ENCODE data around the gene MACROH2A2.
"Not testable (repeated sequence)": the region's sequence is repeated elsewhere in the genome, so short reads cannot be mapped to it uniquely, and the experiment has no call there.

MACROH2A2 gene

GRCh38 chr10:70132098-70133029, 79.7 kb downstream of the MACROH2A2 start, which contains the start of gene AIFM2:
AIFM2 (minus strand) TSS chr10:70132825; CDS start chr10:70124084, 8,741 bp downstream.
- DNase-seq = no peak

GRCh38 chr10:70135046-70135445, 82.4 kb downstream of the MACROH2A2 start:
- no peak for DNase-seq

DNA sequence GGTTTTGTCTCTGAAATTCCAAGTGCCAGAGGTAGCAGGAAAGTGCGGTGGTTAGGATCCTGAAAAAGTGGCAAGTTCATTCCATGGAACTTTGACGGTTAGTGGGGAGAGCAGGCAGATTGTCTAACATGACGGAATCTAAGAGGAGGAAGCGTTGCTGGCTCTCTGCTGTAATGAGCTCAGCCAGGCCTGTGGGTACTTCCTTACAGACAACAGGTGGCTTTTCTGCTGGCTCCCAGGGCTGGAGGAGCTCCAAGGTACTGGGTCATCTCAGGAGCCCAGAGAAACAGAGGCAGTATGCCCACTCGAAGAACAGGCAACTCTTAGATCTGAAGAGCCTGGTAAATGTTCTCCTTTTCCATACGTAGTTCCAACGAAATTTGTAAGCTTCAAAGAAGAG, 83.0 kb downstream of the MACROH2A2 start:
- no peak for DNase-seq

GRCh38 chr10:70137135-70137534, 84.5 kb downstream of the MACROH2A2 start:
- no peak for DNase-seq

DNA sequence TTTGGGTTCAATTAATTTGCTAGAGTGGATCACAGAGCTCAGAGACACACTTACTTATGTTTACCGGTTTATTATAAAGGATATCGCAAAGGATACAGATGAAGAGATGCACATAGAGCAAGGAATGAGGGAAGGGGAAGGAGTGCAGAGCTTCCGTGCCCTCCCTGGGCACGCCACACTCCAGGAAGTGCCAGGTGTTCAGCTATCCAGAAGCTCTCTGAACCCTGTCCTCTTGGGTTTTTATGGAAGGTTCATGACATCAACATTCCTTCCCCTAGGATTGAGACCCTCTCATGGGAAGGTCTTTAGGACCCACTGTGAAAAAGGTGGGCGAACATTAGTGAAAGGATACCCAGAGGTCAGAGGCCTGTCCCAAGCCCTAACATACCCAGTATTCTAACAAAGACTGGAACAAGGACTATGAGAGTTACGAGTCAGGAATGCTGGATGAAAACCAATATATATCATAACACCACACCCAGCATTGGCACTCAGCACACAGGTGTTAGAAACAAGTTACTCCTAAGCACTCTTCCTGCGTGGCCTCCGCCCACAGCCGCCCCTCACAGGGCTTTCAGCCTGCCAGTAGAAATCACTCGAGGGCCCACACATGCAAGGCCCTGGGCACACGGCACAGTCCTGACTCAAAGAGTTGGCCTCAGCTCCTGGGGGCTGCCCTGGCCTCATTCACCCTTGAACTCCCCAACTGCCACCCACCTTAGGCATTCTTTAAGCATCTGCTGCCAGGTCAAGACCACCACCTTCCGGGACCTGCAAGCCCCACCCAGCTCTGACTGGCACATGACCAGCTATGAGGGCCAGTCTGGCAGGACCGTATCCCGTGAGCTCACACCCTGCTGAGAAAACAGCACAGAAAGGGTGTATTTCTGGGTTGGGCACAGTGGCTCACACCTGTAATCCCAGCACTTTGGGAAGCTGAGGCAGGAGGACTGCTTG, 85.6 kb downstream of the MACROH2A2 start:
- no peak for DNase-seq

DNA sequence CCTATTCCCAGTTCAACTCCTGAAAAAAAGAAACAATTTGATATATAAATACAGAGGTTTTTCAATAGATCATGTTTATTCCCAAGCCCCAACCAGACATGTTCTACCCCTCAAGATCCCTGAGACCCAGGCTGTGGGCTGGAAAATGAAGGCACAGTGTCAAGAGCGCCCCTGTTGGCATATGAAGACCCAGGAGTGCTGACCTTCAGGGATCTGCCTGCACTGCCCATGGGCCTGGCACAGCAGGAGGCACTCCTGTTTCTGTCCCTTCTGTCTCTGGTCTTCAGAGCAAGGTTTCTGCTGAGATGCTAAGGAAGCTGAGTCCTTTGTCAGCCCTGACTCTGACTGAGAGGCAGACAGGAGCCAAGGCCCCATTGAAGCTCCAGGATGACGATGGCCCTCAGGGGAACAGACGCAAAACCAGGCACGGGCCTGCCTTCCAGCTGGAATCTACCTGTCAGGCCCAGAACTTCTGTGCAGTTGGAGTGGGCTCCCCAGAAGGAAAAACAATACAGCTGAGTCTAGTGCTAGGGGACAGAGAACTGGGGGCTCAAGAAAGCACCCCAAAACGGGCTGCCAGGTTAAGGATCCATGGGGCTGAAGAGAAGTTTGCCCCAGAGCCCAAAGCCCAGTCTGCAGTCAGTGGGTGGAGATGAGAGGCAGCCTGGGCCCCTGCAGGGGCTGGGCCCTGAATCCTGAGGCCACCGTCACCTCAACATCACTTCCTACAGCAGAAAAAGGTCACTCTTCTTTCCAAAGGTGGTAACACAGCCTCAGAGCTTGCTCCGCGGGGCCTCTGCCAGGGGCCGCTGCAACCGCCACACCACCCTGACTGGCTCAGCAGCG, 86.7 kb downstream of the MACROH2A2 start:
- no peak for DNase-seq

GRCh38 chr10:70139997-70140250, 87.3 kb downstream of the MACROH2A2 start:
- DNase-seq = no peak

GRCh38 chr10:70140297-70140696, 87.7 kb downstream of the MACROH2A2 start:
- no peak for DNase-seq

DNA sequence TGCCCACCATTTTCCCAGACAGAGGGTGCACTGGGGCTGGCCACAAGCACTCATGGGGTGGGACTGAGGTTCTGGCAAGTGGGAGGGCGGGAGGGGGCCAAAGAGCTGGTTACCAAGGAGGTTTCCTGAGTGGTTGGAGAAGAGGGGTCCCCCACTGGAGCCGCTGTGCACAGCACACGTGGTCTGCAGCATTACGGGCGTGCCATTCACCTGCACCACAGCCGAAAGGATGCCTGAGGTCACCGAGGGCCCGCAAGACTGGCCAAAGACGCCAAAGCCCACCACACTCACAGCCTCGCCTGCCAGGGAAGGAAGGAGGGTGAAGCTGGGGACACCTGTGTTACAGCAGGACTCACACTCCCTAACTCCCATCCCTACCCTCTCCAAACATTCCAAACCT, 89.9 kb downstream of the MACROH2A2 start:
- DNase-seq = no peak

DNA sequence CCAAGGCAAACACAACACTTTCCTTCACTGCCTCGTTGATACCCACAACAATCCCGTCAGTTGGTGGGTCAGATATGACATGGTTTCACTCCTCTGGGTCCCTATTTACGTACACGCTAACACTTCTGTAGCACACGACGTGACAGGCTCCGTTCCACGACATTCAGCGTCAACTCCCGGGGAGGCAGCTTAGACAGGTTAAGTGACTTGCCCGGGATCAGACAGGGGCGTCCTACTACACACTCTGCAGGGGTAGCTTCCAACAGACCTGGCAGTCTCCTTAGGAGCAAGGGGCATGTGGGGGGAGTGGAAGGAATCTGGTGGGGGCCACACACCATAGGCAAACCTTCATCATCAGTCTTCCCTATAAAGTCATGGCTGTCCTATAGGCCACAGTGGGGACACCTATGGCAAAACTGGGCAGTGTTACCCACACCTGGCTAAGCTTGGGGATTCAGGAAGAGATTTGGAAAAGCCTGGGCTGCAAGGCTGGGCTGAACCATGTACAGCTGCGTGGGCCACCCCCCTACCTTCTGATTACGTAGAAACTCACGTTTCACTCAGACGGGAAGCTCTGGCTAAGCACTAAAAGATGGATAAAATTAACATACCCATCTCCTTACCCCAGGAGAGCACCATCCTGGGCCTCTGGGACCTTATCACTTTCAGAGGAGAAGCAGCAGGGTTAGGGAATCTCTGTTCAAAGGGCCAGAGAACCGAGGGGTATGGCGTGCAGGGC, 91.9 kb downstream of the MACROH2A2 start:
- DNase-seq = no peak

GRCh38 chr10:70145166-70145665, 92.6 kb downstream of the MACROH2A2 start:
- DNase-seq = no peak

GRCh38 chr10:70145666-70146488, 93.2 kb downstream of the MACROH2A2 start:
- peak; percentile 58 for DNase-seq

DNA sequence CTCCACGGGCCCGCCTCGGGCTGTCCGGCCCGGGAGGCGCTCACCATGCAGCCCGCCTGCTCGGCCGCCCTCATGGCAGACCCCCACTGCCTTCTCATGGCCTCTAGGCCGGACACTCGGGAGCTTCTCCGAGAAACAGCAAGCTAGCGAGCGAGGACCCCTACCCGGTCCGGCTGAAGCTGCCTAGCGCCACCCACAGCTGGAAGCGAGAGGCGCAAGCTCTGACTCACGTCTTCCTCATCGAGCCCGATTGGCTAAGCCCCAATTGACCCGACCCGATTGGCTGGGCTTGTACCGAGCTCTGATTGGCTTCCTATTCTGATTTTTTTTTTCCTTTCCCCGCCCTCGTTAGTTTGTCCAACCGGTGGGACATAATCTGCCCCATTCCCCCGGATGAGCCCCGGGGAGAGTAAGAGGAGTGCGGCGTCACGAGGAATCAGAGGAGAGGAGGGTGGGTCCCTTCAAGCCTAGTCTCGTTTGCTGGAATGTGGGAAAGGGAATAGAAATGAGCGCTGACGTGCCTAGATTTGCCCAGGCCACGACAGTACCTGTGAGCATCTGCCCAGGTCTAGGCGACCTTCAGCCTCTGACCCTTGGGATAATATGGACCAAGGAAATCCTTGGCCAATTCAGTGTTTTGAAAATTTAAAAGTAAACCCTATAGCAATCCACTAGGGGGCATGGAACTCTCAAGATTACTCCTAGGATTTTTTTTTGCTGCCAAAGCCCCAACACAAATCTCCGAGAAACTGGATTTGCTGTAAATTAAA, 94.0 kb downstream of the MACROH2A2 start, which contains the start of gene TYSND1:
TYSND1 (minus strand) TSS at position 212 of the 770 bp plus-strand sequence; CDS start at position 98, 114 bp downstream.
- DNase-seq = peak; percentile 86

- no peak for DNase-seq
Observed at GRCh38 chr10:70147259-70147625, 94.6 kb downstream of the MACROH2A2 start.

DNA sequence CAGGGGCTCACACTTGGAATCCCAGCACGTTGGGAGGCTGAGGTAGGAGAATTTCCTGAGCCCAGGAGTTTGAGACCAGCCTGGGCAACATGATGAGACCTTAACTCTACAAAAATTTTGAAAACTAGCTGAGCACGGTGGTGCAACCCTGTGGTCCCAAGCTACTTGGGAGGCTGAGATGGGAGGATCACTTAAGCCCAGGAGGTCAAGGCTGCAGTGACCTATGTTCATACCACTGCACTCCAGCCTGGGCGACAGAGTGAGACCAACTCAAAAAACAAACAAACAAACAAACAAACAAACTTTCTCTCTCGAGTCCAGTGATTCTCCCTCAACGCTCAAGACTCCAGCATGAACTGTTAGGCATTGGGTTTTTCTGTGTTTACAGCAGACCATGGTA, 95.9 kb downstream of the MACROH2A2 start:
- no peak for DNase-seq

DNA sequence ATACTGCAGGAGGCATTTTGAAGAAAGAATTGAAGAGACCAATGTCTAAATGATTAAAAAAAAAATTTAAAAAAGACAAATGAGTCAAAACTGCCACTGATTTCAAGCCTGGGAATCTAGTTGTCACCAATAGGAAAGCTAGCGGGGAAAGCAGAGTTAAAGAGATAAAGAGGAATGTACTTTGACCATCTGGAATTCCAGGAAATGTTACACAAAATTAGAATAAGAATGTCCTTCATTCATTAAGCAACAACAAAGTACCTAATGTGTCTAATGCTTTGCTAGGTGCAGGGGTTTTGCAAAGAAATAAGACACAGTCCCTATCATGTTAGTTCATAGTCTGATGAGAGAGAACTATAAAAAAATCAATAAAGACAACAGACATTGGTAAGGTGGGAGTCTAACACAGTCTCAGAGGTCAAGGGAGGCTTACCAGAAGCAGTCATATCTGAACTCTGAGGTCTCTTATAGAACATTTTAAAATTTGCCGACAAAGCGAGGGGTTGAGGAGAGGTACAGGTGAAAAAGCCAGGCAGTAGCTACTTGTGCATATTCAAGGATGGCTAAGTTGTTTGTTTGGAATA, 102.7 kb downstream of the MACROH2A2 start:
- DNase-seq = no peak

GRCh38 chr10:70158113-70158512, 105.5 kb downstream of the MACROH2A2 start:
- DNase-seq = no peak

DNA sequence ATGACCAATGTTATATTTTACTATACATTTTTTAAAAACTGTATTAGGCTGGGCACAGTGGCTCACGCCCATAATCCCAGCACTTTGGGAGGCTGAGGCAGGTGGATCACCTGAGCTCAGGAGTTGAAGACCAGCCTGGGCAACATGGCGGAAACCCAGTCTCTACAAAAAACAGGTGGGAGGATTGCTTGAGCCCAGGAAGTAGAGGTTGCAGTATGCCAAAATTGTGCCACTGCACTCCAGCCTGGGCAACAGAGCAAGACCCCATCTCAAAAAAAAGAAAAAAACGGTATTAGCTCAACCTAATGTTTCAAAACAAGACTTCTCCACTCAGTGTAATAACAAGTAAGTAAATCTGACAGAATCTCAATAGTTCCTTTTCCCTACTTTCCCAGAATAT, 106.7 kb downstream of the MACROH2A2 start:
- not testable (repeated sequence) for DNase-seq

GRCh38 chr10:70160798-70161197, 108.2 kb downstream of the MACROH2A2 start:
- no peak for DNase-seq
